DOHH2 (cell line): Measurements from ENCODE around the gene CLDN22.

Experiments
- H3F3A ChIP-seq: fragments of 200-600 bp; sonication (generic), shearing (Covaris generic); 2 replicates; pipeline ENCODE4 v1.6.0; 2016; ENCODE audit warnings: antibody characterized with exemption, mild to moderate bottlenecking; ENCODE audit not compliant: control insufficient read depth, insufficient read depth
- H3K27ac ChIP-seq: fragments of 200-600 bp; sonication (generic); 2 replicates; pipeline ENCODE4 v1.5.1; 2014; ENCODE audit warnings: low read depth, mild to moderate bottlenecking, low read length, moderate library complexity
- H3K27me3 ChIP-seq: fragments of 200-600 bp; sonication (generic); 2 replicates; pipeline ENCODE4 v1.6.1; 2014; ENCODE audit warnings: mild to moderate bottlenecking, low read length, mixed read lengths; ENCODE audit not compliant: control insufficient read depth
- H3K36me3 ChIP-seq: fragments of 200-600 bp; sonication (generic); 2 replicates; pipeline ENCODE4 v1.6.1; 2014; ENCODE audit warnings: mild to moderate bottlenecking, low read length, moderate library complexity, mixed read lengths; ENCODE audit not compliant: control insufficient read depth
- H3K4me1 ChIP-seq: fragments of 200-600 bp; sonication (generic); 2 replicates; pipeline ENCODE4 v1.6.1; 2014; ENCODE audit warnings: mild to moderate bottlenecking, low read length, mixed read lengths; ENCODE audit not compliant: control insufficient read depth
- H3K4me2 ChIP-seq: fragments of 200-600 bp; sonication (generic); 2 replicates; pipeline ENCODE4 v1.6.0; 2014; ENCODE audit warnings: mild to moderate bottlenecking, low read length, moderate library complexity
- H3K4me3 ChIP-seq: fragments of 200-600 bp; sonication (generic); 2 replicates; pipeline ENCODE4 v1.5.1; 2014; ENCODE audit warnings: mild to moderate bottlenecking, low read length, mixed read lengths
- H3K79me2 ChIP-seq: fragments of 200-600 bp; sonication (generic); 2 replicates; pipeline ENCODE4 v1.6.1; 2014; ENCODE audit warnings: mild to moderate bottlenecking, low read length, mixed read lengths; ENCODE audit not compliant: control insufficient read depth
- H3K9me2 ChIP-seq: fragments of 200-600 bp; sonication (generic); replicated peaks from 2 replicates; pipeline ENCODE4 v1.6.1; 2014; ENCODE audit warnings: mild to moderate bottlenecking, low read length, mixed read lengths; ENCODE audit not compliant: control insufficient read depth
- H3K9me3 ChIP-seq: fragments of 200-600 bp; sonication (generic); 2 replicates; pipeline ENCODE4 v1.6.1; 2014; ENCODE audit warnings: antibody characterized with exemption, low read length, mixed read lengths; ENCODE audit not compliant: control insufficient read depth, insufficient read depth
- H4K20me1 ChIP-seq: fragments of 200-600 bp; sonication (generic); 2 replicates; pipeline ENCODE4 v1.6.0; 2014; ENCODE audit warnings: low read depth, mild to moderate bottlenecking, antibody characterized with exemption, low read length, moderate library complexity; ENCODE audit not compliant: control insufficient read depth, insufficient read depth
- EZH2phosphoT487 ChIP-seq: fragments of 200-600 bp; sonication (generic); IDR thresholded peaks from 2 replicates; pipeline ENCODE4 v1.6.1; 2017; ENCODE audit warnings: borderline replicate concordance, mild to moderate bottlenecking, antibody characterized with exemption, low read length, moderate library complexity, mixed read lengths
- TF ChIP-seq, protein P1 (sequence below): fragments of 200-600 bp; sonication (generic); IDR thresholded peaks from one replicate; pipeline ENCODE4 v1.5.1; 2014; ENCODE audit warnings: antibody characterized with exemption, mild to moderate bottlenecking, low read depth, low read length; ENCODE audit not compliant: poor library complexity, severe bottlenecking

The CLDN22 gene

DNA sequence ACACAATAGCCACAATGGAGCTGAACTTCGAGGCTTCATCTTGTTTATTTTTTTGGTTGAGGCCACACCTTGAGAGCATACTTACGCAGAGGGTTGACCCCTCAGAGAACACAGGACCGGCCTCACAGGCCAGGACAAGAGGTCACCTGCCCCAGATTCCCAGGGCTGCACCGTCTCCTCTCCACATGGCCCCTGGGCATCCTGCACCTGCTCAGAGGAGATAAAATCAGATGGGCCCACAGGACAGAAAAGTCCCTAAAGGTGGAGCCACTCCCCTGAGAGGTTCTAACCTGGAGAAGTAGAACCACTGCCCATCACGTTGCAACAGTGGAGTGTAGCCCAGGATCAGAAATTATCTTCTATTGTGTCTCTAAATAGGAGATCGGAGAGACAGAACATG lies 3.2 kb upstream of the CLDN22 start:
- Histone ChIP-seq H3K27ac (no peak overlapping the region), H3K36me3 (no peaks in the 10 kb centered on the region), H3K9me2 (no peaks in the 10 kb centered on the region), H3K4me1 (no peaks in the 10 kb centered on the region), H3F3A (no peaks in the 10 kb centered on the region), H3K79me2 (no peaks in the 10 kb centered on the region), H3K27me3 (no peaks in the 10 kb centered on the region), H3K4me3 (no peak overlapping the region), H3K9me3 (no peaks in the 10 kb centered on the region), H3K4me2 (no peak overlapping the region), H4K20me1 (no peaks in the 10 kb centered on the region)
- no peak for TF ChIP-seq EZH2phosphoT487
- TF ChIP-seq, protein P1, sequence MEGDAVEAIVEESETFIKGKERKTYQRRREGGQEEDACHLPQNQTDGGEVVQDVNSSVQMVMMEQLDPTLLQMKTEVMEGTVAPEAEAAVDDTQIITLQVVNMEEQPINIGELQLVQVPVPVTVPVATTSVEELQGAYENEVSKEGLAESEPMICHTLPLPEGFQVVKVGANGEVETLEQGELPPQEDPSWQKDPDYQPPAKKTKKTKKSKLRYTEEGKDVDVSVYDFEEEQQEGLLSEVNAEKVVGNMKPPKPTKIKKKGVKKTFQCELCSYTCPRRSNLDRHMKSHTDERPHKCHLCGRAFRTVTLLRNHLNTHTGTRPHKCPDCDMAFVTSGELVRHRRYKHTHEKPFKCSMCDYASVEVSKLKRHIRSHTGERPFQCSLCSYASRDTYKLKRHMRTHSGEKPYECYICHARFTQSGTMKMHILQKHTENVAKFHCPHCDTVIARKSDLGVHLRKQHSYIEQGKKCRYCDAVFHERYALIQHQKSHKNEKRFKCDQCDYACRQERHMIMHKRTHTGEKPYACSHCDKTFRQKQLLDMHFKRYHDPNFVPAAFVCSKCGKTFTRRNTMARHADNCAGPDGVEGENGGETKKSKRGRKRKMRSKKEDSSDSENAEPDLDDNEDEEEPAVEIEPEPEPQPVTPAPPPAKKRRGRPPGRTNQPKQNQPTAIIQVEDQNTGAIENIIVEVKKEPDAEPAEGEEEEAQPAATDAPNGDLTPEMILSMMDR = no peak

DNA sequence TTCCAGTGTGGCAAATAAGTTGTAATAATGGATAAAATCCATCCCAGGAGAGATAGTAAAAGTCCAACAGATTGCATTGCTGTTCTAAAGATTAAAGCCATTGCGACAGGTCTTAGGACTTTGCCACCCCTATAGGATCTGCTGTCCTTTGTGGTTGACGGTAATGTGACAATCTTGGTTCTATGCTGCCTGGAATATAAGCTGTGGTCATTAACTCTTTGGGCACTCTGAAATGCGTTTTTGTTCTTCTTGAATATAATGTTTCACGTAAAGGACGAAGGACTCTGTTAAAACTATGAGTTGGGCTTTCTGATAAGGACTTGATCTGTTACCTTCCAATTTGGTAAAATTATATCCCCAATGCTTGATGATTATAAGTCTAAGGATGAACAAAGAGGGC lies 2.2 kb upstream of the CLDN22 start, which contains the start of gene CLDN24:
Gene CLDN24, minus strand, starts transcription at position 101 of the 400 bp plus-strand sequence. Its CDS starts 0 bp downstream, at position 101.
- Histone ChIP-seq H3F3A (no peaks in the 10 kb centered on the region), H3K4me2 (no peak within 1 kb of the TSS), H3K9me3 (no peaks in the 10 kb centered on the region), H3K9me2 (no peaks in the 10 kb centered on the region), H3K27ac (no peak within 1 kb of the TSS), H3K4me1 (no peaks in the 10 kb centered on the region), H4K20me1 (no peaks in the 10 kb centered on the region), H3K79me2 (no peaks in the 10 kb centered on the region), H3K27me3 (no peaks in the 10 kb centered on the region), H3K4me3 (no peak within 1 kb of the TSS), H3K36me3 (no peaks in the 10 kb centered on the region)
- TF ChIP-seq, protein P1 = no peak
- no peak for TF ChIP-seq EZH2phosphoT487

DNA sequence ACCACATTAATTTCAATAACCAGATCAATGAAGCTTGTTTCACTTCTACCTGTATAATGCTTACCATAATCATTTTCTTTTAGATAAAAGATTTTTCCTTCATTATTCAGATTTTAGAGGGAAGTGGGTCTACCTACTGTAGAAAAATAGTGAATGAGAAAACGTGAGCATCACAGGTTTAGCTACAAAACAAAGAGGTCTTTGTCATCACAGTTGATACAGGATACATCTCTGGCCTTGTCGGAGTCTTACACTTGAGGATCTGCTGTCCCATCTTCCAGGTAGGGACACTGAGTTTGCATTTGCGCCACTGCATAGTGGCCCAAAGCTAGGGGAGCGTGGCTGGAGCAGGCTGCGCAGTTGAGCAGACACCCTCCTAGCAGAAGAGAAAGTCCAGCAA lies 1.4 kb upstream of the CLDN22 start:
- Histone ChIP-seq H3K27me3 (0 out of 2 replicates have a peak, but pooled peaks cover under 1% of the 10 kb centered on the region), H3K79me2 (no peaks in the 10 kb centered on the region), H3K4me2 (no peak overlapping the region), H4K20me1 (no peaks in the 10 kb centered on the region), H3K4me1 (no peaks in the 10 kb centered on the region), H3K27ac (no peak overlapping the region), H3K9me3 (no peaks in the 10 kb centered on the region), H3K4me3 (no peak overlapping the region), H3K36me3 (no peaks in the 10 kb centered on the region), H3F3A (no peaks in the 10 kb centered on the region), H3K9me2 (no peaks in the 10 kb centered on the region)
- TF ChIP-seq, protein P1 = no peak
- no peak for TF ChIP-seq EZH2phosphoT487

DNA sequence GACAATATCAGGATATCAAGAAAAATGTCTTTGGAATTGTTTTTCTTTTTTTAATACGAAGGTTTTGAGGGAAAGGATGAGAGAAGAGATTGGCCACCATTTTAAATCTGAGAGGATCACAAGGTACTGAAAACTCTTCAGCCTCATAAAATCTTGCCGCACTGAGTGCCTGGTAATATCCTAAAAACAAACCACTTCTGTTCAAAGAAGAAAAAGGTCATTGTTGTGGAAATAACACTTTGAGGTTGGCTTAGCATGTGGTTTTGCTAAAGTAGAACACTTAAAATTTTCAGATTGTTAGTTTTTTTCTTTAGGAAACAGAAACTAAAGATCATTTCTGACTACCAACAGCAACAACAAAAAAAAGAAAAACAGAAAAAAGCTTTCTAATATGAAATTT lies 1.0 kb upstream of the CLDN22 start:
- no peaks in the 10 kb centered on the region for H3F3A ChIP-seq
- H3K9me3 ChIP-seq = no peaks in the 10 kb centered on the region
- no peaks in the 10 kb centered on the region for H3K4me1 ChIP-seq
- H3K9me2 ChIP-seq = no peaks in the 10 kb centered on the region
- H3K79me2 ChIP-seq = no peaks in the 10 kb centered on the region
- H3K4me3 ChIP-seq = no peak overlapping the region
- no peaks in the 10 kb centered on the region for H4K20me1 ChIP-seq
- TF ChIP-seq, protein P1 = no peak
- no peak for TF ChIP-seq EZH2phosphoT487
- 0 out of 2 replicates have a peak, but pooled peaks cover 3% of the 10 kb centered on the region for H3K27me3 ChIP-seq
- no peak overlapping the region for H3K27ac ChIP-seq
- no peaks in the 10 kb centered on the region for H3K36me3 ChIP-seq
- H3K4me2 ChIP-seq = no peak overlapping the region
